ENCODE results near the gene PRUNE2. TPM values are rescaled to one million over a fixed set of nuclear protein-coding genes. Genes with fewer than 3 reads are reported as not detected.

PRUNE2 gene
- total and polyA plus RNA-seq, 9 of the 15 experiments (the other 6 are each of a cell fraction or from before 2014, with no cell fraction given) = 0.05 to 0.45 (median 0.18) TPM; not detected in 1

DNA sequence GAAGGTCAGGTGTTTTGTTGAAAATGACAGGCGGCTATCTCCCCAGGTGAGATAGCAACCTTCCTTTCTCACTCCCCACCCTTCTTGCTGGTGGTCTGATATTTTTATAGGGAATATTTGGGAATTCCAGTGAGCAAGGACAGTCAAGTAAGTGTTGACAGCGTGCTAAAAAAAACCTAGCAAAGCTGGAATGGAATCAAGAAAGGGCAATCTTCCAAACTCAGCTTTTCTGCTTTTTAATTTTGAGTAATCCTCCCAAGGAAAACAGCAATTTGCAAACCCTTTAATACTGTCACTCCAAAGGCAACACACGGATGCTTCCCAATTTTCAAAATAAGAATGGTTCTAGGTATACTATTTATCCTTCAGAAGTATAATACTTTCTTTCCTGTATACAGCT is 285.3 kb downstream of the PRUNE2 start:
- no peak overlapping the region for H2AFZ ChIP-seq (ENCODE audit: low read depth, low read length)
- FAIRE-seq = no peak
- TF ChIP-seq ZNF280B (CRISPR knock-in tag; IDR thresholded peaks at IDR 0.05) = no peak
- TF ChIP-seq CREM (IDR thresholded peaks at IDR 0.05; ENCODE audit: low read depth) = no peak
- no peak for TF ChIP-seq DACH1 (IDR thresholded peaks at IDR 0.05; ENCODE audit: partially characterized antibody)
- no peak for TF ChIP-seq HNRNPH1 (optimal IDR thresholded peaks at IDR 0.05; ENCODE audit: low read depth, low read length)
- no peak for TF ChIP-seq ZNF785 (CRISPR knock-in tag; IDR thresholded peaks at IDR 0.05)
- no peak for TF ChIP-seq NFE2L1 (tag; IDR thresholded peaks at IDR 0.05; ENCODE audit: borderline replicate concordance, low read depth)
- no peak for TF ChIP-seq ZNF197 (CRISPR knock-in tag; IDR thresholded peaks at IDR 0.05; ENCODE audit: low read depth)
- no peak for TF ChIP-seq POLR3G (IDR thresholded peaks at IDR 0.05; ENCODE audit: extremely low read depth, insufficient read length, insufficient replicate concordance)
- no peak for TF ChIP-seq PHF8 (IDR thresholded peaks at IDR 0.05; ENCODE audit: borderline replicate concordance, low read length)
- TF ChIP-seq, protein P1, sequence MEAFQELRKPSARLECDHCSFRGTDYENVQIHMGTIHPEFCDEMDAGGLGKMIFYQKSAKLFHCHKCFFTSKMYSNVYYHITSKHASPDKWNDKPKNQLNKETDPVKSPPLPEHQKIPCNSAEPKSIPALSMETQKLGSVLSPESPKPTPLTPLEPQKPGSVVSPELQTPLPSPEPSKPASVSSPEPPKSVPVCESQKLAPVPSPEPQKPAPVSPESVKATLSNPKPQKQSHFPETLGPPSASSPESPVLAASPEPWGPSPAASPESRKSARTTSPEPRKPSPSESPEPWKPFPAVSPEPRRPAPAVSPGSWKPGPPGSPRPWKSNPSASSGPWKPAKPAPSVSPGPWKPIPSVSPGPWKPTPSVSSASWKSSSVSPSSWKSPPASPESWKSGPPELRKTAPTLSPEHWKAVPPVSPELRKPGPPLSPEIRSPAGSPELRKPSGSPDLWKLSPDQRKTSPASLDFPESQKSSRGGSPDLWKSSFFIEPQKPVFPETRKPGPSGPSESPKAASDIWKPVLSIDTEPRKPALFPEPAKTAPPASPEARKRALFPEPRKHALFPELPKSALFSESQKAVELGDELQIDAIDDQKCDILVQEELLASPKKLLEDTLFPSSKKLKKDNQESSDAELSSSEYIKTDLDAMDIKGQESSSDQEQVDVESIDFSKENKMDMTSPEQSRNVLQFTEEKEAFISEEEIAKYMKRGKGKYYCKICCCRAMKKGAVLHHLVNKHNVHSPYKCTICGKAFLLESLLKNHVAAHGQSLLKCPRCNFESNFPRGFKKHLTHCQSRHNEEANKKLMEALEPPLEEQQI (IDR thresholded peaks at IDR 0.05) = no peak
- TF ChIP-seq FUS (optimal IDR thresholded peaks at IDR 0.05; ENCODE audit: low read depth, low read length) = no peak
- TF ChIP-seq, protein P2, sequence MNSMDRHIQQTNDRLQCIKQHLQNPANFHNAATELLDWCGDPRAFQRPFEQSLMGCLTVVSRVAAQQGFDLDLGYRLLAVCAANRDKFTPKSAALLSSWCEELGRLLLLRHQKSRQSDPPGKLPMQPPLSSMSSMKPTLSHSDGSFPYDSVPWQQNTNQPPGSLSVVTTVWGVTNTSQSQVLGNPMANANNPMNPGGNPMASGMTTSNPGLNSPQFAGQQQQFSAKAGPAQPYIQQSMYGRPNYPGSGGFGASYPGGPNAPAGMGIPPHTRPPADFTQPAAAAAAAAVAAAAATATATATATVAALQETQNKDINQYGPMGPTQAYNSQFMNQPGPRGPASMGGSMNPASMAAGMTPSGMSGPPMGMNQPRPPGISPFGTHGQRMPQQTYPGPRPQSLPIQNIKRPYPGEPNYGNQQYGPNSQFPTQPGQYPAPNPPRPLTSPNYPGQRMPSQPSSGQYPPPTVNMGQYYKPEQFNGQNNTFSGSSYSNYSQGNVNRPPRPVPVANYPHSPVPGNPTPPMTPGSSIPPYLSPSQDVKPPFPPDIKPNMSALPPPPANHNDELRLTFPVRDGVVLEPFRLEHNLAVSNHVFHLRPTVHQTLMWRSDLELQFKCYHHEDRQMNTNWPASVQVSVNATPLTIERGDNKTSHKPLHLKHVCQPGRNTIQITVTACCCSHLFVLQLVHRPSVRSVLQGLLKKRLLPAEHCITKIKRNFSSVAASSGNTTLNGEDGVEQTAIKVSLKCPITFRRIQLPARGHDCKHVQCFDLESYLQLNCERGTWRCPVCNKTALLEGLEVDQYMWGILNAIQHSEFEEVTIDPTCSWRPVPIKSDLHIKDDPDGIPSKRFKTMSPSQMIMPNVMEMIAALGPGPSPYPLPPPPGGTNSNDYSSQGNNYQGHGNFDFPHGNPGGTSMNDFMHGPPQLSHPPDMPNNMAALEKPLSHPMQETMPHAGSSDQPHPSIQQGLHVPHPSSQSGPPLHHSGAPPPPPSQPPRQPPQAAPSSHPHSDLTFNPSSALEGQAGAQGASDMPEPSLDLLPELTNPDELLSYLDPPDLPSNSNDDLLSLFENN (IDR thresholded peaks at IDR 0.05; ENCODE audit: low read depth in 2 of 2, low read length in 2 of 2) = no peak
- no peak for TF ChIP-seq TFAM (CRISPR knock-in tag; conservative IDR thresholded peaks at IDR 0.05)
- no peak for TF ChIP-seq RBM14 (IDR thresholded peaks at IDR 0.05; ENCODE audit: borderline replicate concordance, insufficient read depth, low read depth, low read length)

More for the DNA sequence above, 285.3 kb downstream of the PRUNE2 start:
- H3K79me2 ChIP-seq (ENCODE audit: control insufficient read depth, insufficient read depth, low read length) = no peaks in the 10 kb centered on the region
- H3K4me2 ChIP-seq (ENCODE audit: insufficient read depth, low read length) = no peak overlapping the region
- H3K4me1 ChIP-seq (replicated peaks in 1 of 2; ENCODE audit: control insufficient read depth in 2 of 2, insufficient read depth in 2 of 2, low read length in 2 of 2) = no peaks in the 10 kb centered on the region; a peak in 1 of 5 replicates
- no peaks in the 10 kb centered on the region for H3K27me3 ChIP-seq (ENCODE audit: control insufficient read depth in 2 of 2, insufficient read depth in 2 of 2, low read length in 2 of 2)
- no peaks in the 10 kb centered on the region for H3K36me3 ChIP-seq (ENCODE audit: control insufficient read depth, insufficient read depth, low read length)
- H3K9me1 ChIP-seq (ENCODE audit: control insufficient read depth, insufficient read depth, low read length) = no peaks in the 10 kb centered on the region
- no peaks in the 10 kb centered on the region for H3K9me3 ChIP-seq (replicated peaks; ENCODE audit: control insufficient read depth, insufficient read depth, low read depth, low read length)
- ChIA-PET CTCF (ENCODE audit: low intra/inter-chr PET ratio) (no interaction called here), POLR2A (interaction anchor here (1.1 to 2.2 kb wide), 2 partner anchors 9 to 11 kb away, joined by 8 read pairs; no protein-coding TSS in a partner anchor)
- no TSS peak for BruUV-seq (replicated peaks)
- in situ Hi-C loops (cut with MboI) (no loop called here), intact Hi-C loops (cut with micrococcal nuclease) (no loop called here)
- H3K4me3 ChIP-seq = no peak overlapping the region
- WGBS (ENCODE audit: insufficient coverage, low coverage, missing lambda C conversion rate) = 14% methylated on average over 3 of the region's 3 CpGs
- DNase-seq (ENCODE audit: extremely low read depth in 1 of 4, low spot score in 3 of 4) (no peak), ATAC-seq (no peak)
- H4K20me1 ChIP-seq (replicated peaks; ENCODE audit: control insufficient read depth, insufficient read depth, low read length) = no peaks in the 10 kb centered on the region
- H3K9ac ChIP-seq (ENCODE audit: insufficient read depth in 1 of 2, low read depth in 2 of 2, low read length in 2 of 2) = no peak overlapping the region
- no peak overlapping the region for H3K27ac ChIP-seq (ENCODE audit: extremely low read depth, low read depth, low read length)

Data from K562 (cell line).